Measurements from ENCODE around the gene CORO2B.
A peak's percentile ranks its signal among the peaks of the same experiment; 100 is the strongest.

The CORO2B gene

DNA sequence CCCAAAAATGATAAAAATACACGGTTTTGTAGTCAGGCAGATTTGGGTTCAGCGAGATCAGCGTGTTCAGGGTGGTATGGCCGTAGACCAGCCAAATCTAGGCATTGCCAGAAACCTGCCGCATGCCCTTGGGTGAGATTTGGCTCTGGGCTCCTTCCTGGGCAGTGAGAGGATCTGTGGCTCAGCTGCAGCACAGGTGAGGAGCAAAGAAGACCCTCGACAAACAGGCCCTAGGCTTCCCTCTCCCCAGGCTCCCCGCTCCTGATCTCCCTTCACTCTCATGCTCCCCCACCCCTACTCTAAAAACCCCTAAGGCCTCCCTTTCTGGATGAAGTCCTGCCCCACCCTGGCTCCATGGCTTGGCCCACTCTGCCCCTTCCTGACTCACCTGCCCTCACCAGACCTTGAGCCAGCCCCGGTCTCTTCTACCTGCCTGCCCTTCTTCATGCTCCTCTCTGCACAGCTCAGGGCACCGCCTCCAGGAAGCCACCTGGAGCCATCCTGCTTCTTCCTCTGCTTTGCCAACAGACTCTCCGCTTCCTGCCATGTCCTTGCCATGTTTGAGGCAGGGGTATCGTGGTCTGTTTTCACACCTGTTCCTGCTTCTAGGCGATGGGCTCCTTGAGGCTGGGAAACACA is 88.1 kb downstream of the CORO2B start:
- no peak for DNase-seq (ENCODE audit: low read depth)
- no peak overlapping the region for H3K4me3 ChIP-seq (ENCODE audit: low read depth, low read length)
- TF ChIP-seq, protein P1, sequence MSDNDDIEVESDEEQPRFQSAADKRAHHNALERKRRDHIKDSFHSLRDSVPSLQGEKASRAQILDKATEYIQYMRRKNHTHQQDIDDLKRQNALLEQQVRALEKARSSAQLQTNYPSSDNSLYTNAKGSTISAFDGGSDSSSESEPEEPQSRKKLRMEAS (IDR thresholded peaks at IDR 0.05; ENCODE audit: low read depth, low read length): no peak
- no peak for TF ChIP-seq POLR2A (IDR thresholded peaks at IDR 0.05; ENCODE audit: extremely low read depth, insufficient read length)
- TF ChIP-seq MYC (IDR thresholded peaks at IDR 0.05; ENCODE audit: low read depth, low read length): no peak
- TF ChIP-seq, protein P2, sequence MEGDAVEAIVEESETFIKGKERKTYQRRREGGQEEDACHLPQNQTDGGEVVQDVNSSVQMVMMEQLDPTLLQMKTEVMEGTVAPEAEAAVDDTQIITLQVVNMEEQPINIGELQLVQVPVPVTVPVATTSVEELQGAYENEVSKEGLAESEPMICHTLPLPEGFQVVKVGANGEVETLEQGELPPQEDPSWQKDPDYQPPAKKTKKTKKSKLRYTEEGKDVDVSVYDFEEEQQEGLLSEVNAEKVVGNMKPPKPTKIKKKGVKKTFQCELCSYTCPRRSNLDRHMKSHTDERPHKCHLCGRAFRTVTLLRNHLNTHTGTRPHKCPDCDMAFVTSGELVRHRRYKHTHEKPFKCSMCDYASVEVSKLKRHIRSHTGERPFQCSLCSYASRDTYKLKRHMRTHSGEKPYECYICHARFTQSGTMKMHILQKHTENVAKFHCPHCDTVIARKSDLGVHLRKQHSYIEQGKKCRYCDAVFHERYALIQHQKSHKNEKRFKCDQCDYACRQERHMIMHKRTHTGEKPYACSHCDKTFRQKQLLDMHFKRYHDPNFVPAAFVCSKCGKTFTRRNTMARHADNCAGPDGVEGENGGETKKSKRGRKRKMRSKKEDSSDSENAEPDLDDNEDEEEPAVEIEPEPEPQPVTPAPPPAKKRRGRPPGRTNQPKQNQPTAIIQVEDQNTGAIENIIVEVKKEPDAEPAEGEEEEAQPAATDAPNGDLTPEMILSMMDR (IDR thresholded peaks at IDR 0.05; ENCODE audit: low read depth, low read length): no peak

DNA sequence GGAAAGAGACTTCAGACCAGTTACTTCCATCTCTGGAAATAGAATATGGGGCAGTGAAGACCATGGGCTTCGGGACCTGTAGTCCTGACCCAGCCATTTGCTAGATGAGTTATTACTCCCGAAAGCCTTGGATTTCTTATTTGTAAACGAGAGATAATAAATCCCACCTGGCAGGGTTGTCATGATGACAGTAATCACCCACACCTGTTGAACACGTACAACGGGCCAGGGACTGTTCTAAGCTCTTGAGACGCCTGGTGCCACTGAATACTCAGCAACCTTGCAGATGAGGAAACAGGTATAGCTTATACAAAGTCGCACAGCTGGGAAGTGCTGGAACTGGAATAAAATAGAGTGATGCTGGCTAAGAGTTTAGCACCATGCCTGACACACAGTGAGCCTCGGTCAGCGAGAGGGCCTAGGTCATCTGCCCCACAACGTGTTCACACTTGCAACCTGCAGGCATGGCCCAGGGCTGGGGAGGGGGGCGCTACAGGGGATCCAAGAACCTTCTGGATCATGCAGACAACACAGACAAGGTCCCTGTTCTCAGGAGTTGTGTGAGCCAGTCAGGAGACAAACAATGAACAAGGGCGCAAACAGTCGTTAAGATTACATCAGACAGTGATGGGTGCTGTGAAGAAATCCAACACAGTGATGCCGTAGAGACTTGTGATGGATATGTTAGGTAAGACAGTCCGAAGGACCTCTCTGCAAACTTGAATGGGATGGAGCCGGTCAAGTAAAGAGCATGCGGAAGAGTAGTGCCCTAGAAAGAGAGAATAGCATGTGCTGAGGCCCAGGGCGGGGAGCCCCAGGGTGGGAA is 89.2 kb downstream of the CORO2B start:
- no peak overlapping the region for H3K4me3 ChIP-seq (ENCODE audit: low read depth, low read length)
- no peak for DNase-seq (ENCODE audit: low read depth)
- TF ChIP-seq POLR2A (IDR thresholded peaks at IDR 0.05; ENCODE audit: extremely low read depth, insufficient read length) (no peak), MYC (IDR thresholded peaks at IDR 0.05; ENCODE audit: low read depth, low read length) (no peak)
- TF ChIP-seq, protein P2 (IDR thresholded peaks at IDR 0.05; ENCODE audit: low read depth, low read length): no peak
- TF ChIP-seq, protein P1 (IDR thresholded peaks at IDR 0.05; ENCODE audit: low read depth, low read length): no peak

DNA sequence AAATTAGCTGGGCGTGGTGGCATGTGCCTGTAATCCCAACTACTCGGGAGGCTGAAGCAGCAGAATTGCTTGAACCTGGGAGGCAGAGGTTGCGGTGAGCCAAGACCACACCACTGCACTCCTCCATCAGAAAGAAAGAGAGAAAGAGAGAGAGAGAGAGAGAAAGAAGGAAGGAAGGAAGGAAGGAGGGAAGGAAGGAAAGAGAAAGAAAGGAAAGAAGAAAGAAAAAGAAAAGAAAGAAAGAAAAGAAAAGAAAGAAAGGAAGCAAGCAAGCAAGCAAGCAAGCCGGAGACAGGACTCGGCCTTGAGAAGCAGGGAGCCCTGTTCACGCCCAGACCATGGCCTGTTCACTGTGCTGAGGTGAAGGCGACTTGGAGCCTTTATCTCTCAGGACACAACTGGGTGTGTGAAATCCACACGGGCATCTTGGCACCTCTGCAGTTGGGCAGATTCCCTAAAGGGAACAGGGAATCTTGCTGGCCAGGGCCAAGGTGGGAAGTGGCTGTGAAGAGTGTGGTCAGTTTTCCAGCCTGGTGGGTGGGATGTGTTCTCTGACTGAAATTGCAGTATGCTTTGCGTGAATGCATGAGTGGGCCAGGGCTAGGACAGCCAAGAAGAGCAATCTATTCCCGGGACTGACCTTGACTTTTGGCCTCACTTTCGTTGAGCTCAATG is 90.3 kb downstream of the CORO2B start:
- no peak overlapping the region for H3K4me3 ChIP-seq (ENCODE audit: low read depth, low read length)
- TF ChIP-seq, protein P2 (IDR thresholded peaks at IDR 0.05; ENCODE audit: low read depth, low read length): no peak
- TF ChIP-seq POLR2A (IDR thresholded peaks at IDR 0.05; ENCODE audit: extremely low read depth, insufficient read length): no peak
- TF ChIP-seq, protein P1 (IDR thresholded peaks at IDR 0.05; ENCODE audit: low read depth, low read length): no peak
- no peak for TF ChIP-seq MYC (IDR thresholded peaks at IDR 0.05; ENCODE audit: low read depth, low read length)
- no peak for DNase-seq (ENCODE audit: low read depth)

DNA sequence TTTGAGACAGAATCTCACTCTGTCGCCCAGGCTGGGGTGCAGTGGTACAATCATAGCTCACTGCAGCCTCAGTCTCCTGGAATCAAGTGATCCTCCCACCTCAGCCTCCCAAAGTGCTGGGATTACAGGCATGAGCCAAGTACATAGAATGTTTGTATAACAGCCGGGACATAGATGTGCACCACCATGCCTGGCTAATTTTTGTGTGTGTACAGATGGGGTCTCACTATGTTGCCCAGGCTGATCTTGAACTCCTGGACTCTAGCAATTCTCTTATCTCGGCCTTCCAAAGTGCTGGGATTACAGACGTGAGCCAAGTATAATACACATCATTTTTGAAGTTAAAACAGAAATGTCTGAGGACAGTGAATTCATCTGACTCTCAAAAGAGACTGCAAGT is 93.5 kb downstream of the CORO2B start:
- no peak for DNase-seq (ENCODE audit: low read depth)
- TF ChIP-seq, protein P2 (IDR thresholded peaks at IDR 0.05; ENCODE audit: low read depth, low read length): no peak
- TF ChIP-seq, protein P1 (IDR thresholded peaks at IDR 0.05; ENCODE audit: low read depth, low read length): no peak
- TF ChIP-seq MYC (IDR thresholded peaks at IDR 0.05; ENCODE audit: low read depth, low read length) (no peak), POLR2A (IDR thresholded peaks at IDR 0.05; ENCODE audit: extremely low read depth, insufficient read length) (no peak)
- no peak overlapping the region for H3K4me3 ChIP-seq (ENCODE audit: low read depth, low read length)

DNA sequence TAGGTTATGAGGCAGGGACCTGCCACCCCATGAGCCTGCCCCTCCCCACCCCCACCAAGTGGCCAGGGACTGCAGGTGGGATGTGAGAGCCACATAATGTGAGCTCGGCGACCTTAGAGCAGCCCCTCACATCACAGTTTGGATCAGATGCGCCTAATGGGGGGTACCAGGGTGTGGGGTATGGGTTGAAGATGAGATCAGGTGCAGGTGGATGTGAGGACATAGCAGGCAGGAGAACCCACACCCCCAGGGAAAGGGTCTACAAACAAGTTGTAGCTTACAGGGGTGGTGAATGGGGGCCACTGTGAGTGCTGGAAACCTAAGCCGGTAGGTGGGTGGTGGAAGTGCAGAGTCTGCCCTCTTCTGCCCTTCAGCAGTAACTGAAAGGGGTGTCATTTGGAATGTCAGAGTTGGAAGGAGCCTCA is 94.0 kb downstream of the CORO2B start:
- TF ChIP-seq, protein P2 (IDR thresholded peaks at IDR 0.05; ENCODE audit: low read depth, low read length): no peak
- TF ChIP-seq, protein P1 (IDR thresholded peaks at IDR 0.05; ENCODE audit: low read depth, low read length): no peak
- TF ChIP-seq POLR2A (IDR thresholded peaks at IDR 0.05; ENCODE audit: extremely low read depth, insufficient read length) (no peak), MYC (IDR thresholded peaks at IDR 0.05; ENCODE audit: low read depth, low read length) (no peak)
- peak; percentile 27 for DNase-seq (ENCODE audit: low read depth)

More for the DNA sequence above, 94.0 kb downstream of the CORO2B start:
- H3K4me3 ChIP-seq (ENCODE audit: low read depth, low read length): no peak overlapping the region
